C4-2B (cell line): Measurements from ENCODE around the gene TBX10.

Experiments used
- CTCF ChIP-seq: fragments of 450-650 bp; conservative IDR thresholded peaks from 2 replicates; pipeline ENCODE4 v1.5.1; 2017; ENCODE audit warnings: mild to moderate bottlenecking
- ZFX ChIP-seq: fragments of 450-650 bp; IDR thresholded peaks from 2 replicates; pipeline ENCODE4 v1.6.1; 2017

- TF ChIP-seq CTCF, result no peak
- TF ChIP-seq ZFX, result no peak
Observed at GRCh38 chr11:67582011-67582410, 57.6 kb downstream of the TBX10 start.
